SK-N-SH (cell line): ENCODE measurements around the gene SUFU. TPM values are rescaled to one million over a fixed set of nuclear protein-coding genes. Genes with fewer than 3 reads are reported as not detected.

Experiments used
- CTCF ChIA-PET: fragments of 300-600, 350-600 bp; formaldehyde crosslinking; extraction: SDS; loops from one replicate; lab custom pipeline; 2021; lab: Yijun Ruan, JAX
- POLR2A ChIA-PET: fragments of 350-600 bp; sonication (Branson Sonifier 250); formaldehyde crosslinking; extraction: SDS; loops from one replicate; lab custom pipeline; 2020; ENCODE audit warnings: antibody characterized with exemption, inconsistent platforms; lab: Yijun Ruan, JAX
- DNase-seq: peaks from one replicate; pipeline ENCODE4 v3.0.0; 2012
- H2AFZ ChIP-seq: fragments of 200-600 bp; sonication (generic); 2 replicates; pipeline ENCODE4 v1.8.1; 2016; ENCODE audit warnings: antibody characterized with exemption, mild to moderate bottlenecking, low read depth
- H3F3A ChIP-seq: fragments of 200-600 bp; sonication (generic); replicated peaks from 2 replicates; pipeline ENCODE3; 2016; ENCODE audit warnings: antibody characterized with exemption, mild to moderate bottlenecking; ENCODE audit not compliant: insufficient read depth
- H3K27ac ChIP-seq, 2 experiments: fragments of 200-500 bp in 1 of 2; fragments of 200-600 bp in 1 of 2; sonication (Bioruptor generic) in 1 of 2; sonication (generic), shearing (Covaris generic) in 1 of 2; 2 replicates each; pipeline versions ENCODE4 v1.5.1 to v1.6.1; 2014 to 2016; ENCODE audit warnings: low read depth in 2 of 2, inconsistent platforms in 1 of 2, low read length in 1 of 2, mild to moderate bottlenecking in 1 of 2, mixed read lengths in 1 of 2
- H3K27me3 ChIP-seq: fragments of 200-600 bp; sonication (generic), shearing (Covaris generic); 2 replicates; pipeline ENCODE4 v1.6.1; 2016; ENCODE audit warnings: mixed run types; ENCODE audit not compliant: insufficient read depth
- H3K36me3 ChIP-seq, 2 experiments: fragments of 200-500 bp in 1 of 2; fragments of 200-600 bp in 1 of 2; sonication (Bioruptor generic) in 1 of 2; sonication (generic) in 1 of 2; replicated peaks in 1 of 2; 2 replicates each; pipeline versions ENCODE3 to v1.5.1; 2014 to 2016; ENCODE audit warnings: low read length in 1 of 2, mild to moderate bottlenecking in 1 of 2; ENCODE audit not compliant: insufficient read depth in 2 of 2, control insufficient read depth in 1 of 2
- H3K4me1 ChIP-seq, 2 experiments: fragments of 200-500 bp in 1 of 2; fragments of 200-600 bp in 1 of 2; sonication (Bioruptor generic) in 1 of 2; sonication (generic), shearing (Covaris generic) in 1 of 2; 2 replicates each; pipeline versions ENCODE4 v1.5.1 to v1.6.1; 2014 to 2016; ENCODE audit warnings: low read depth in 1 of 2, low read length in 1 of 2, mixed run types in 1 of 2; ENCODE audit not compliant: insufficient read depth in 2 of 2, control insufficient read depth in 1 of 2
- H3K4me2 ChIP-seq: fragments of 200-600 bp; sonication (generic), shearing (Covaris generic); 2 replicates; pipeline ENCODE4 v1.6.1; 2017; ENCODE audit warnings: mixed run types
- H3K4me3 ChIP-seq, 2 experiments: fragments of 200-500 bp in 1 of 2; fragments of 200-600 bp in 1 of 2; sonication (Bioruptor generic) in 1 of 2; sonication (generic), shearing (Covaris generic) in 1 of 2; 2 replicates each; pipeline versions ENCODE4 v1.5.1 to v1.8.1; 2014 to 2016; ENCODE audit warnings: low read depth in 2 of 2, inconsistent platforms in 1 of 2, low read length in 1 of 2, mild to moderate bottlenecking in 1 of 2, mixed read lengths in 1 of 2, moderate library complexity in 1 of 2
- H3K79me2 ChIP-seq: fragments of 200-600 bp; sonication (generic); 2 replicates; pipeline ENCODE4 v1.8.1; 2017; ENCODE audit warnings: mild to moderate bottlenecking; ENCODE audit not compliant: insufficient read depth
- H3K9ac ChIP-seq: fragments of 200-600 bp; sonication (generic); 2 replicates; pipeline ENCODE4 v1.6.1; 2017; ENCODE audit warnings: mixed run types
- H3K9me2 ChIP-seq: fragments of 200-600 bp; sonication (generic); 2 replicates; pipeline ENCODE4 v1.6.1; 2017; ENCODE audit warnings: mixed run types
- H3K9me3 ChIP-seq: fragments of 200-600 bp; sonication (generic); 2 replicates; pipeline ENCODE4 v1.6.1; 2017; ENCODE audit warnings: mixed run types, mild to moderate bottlenecking, moderate library complexity
- H4K20me1 ChIP-seq: fragments of 200-600 bp; sonication (generic); 2 replicates; pipeline ENCODE4 v1.6.1; 2017; ENCODE audit warnings: mild to moderate bottlenecking, mixed run types; ENCODE audit not compliant: insufficient read depth
- CTCF ChIP-seq: fragments of 200-600 bp; sonication (generic); IDR thresholded peaks from 2 replicates; pipeline ENCODE4 v1.6.1; 2017; ENCODE audit warnings: antibody characterized with exemption, mild to moderate bottlenecking, moderate library complexity
- FOSL2 ChIP-seq: IDR thresholded peaks from 2 replicates; pipeline ENCODE4 v1.4.0; 2012; ENCODE audit warnings: low read depth, mild to moderate bottlenecking, moderate library complexity, borderline replicate concordance
- MEF2A ChIP-seq: IDR thresholded peaks from 2 replicates; pipeline ENCODE4 v1.4.0; 2012; ENCODE audit warnings: low read depth, borderline replicate concordance
- PBX3 ChIP-seq: IDR thresholded peaks from 2 replicates; pipeline ENCODE4; 2012
- POLR2AphosphoS5 ChIP-seq: IDR thresholded peaks from 2 replicates; pipeline ENCODE4 v1.6.1; 2012; ENCODE audit warnings: low read depth, low read length
- REST ChIP-seq: IDR thresholded peaks from 2 replicates; pipeline ENCODE4 v1.6.1; 2012; ENCODE audit warnings: mild to moderate bottlenecking, low read depth, low read length, moderate library complexity
- RFX5 ChIP-seq: IDR thresholded peaks from 2 replicates; pipeline ENCODE4 v1.6.1; 2012; ENCODE audit warnings: mild to moderate bottlenecking, improper control_type of control experiment, low read length
- SMC3 ChIP-seq: IDR thresholded peaks from 2 replicates; pipeline ENCODE4 v1.6.1; 2012; ENCODE audit warnings: low read depth, low read length, improper control_type of control experiment
- TEAD4 ChIP-seq: IDR thresholded peaks from 2 replicates; pipeline ENCODE4 v1.4.0; 2012; ENCODE audit warnings: mild to moderate bottlenecking, borderline replicate concordance; ENCODE audit not compliant: insufficient read depth
- YY1 ChIP-seq: IDR thresholded peaks from 2 replicates; pipeline ENCODE4 v1.4.0; 2012; ENCODE audit warnings: low read depth, mild to moderate bottlenecking
- WGBS: methylation state at CpG from one replicate; pipeline ENCODE4 v1.1.6; 2017; ENCODE audit warnings: low lambda C conversion rate; 5-methylcytosine and 5-hydroxymethylcytosine counted together
- polyA plus RNA-seq, 3 experiments: library from polyadenylated mRNA; depleted of rRNA; stranded (reverse); fragments of >200 nt; gene quantifications; 2 replicates each; pipeline ENCODE4 v1.2.3, GENCODE V29; 2012

SUFU gene
- polyA plus RNA-seq, 1 of the 3 experiments (the other 2 are of a cell fraction): 5.7 TPM

GRCh38 chr10:102610441-102610887 is 106.7 kb downstream of the SUFU start:
- POLR2A ChIA-PET: no interaction called here
- no peak overlapping the region for H3K4me3 ChIP-seq
- H3K9me2 ChIP-seq: no peaks in the 10 kb centered on the region
- H3K9me3 ChIP-seq: no peaks in the 10 kb centered on the region
- H3K9ac ChIP-seq: no peak overlapping the region
- TF ChIP-seq REST (no peak), POLR2AphosphoS5 (no peak), FOSL2 (no peak), PBX3 (0 out of 2 replicates have a peak, but pooled peaks have one; percentile 15), CTCF (no peak)
- TF ChIP-seq, all 33 proteins: peak for 1
- Histone ChIP-seq H3K4me2 (no peak overlapping the region), H3F3A (peaks cover 3% of the 10 kb centered on the region), H3K4me1 (peaks cover 8 to 11% of the 10 kb centered on the region in 2 experiments; a peak in 2 of 4 replicates), H3K36me3 (no peaks in the 10 kb centered on the region), H4K20me1 (no peaks in the 10 kb centered on the region), H3K27me3 (no peaks in the 10 kb centered on the region), H2AFZ (no peak overlapping the region), H3K27ac (no peak overlapping the region), H3K79me2 (no peaks in the 10 kb centered on the region)
- DNase-seq: no peak
- 90% methylated on average over 10 of the region's 10 CpGs for WGBS
- CTCF ChIA-PET: interaction anchor here (1.0 kb wide), 1 partner anchor 12 kb away, joined by 3 read pairs; no protein-coding TSS in a partner anchor

- POLR2A ChIA-PET: no interaction called here
- no peak overlapping the region for H3K4me2 ChIP-seq
- no peaks in the 10 kb centered on the region for H3K27me3 ChIP-seq
- no peaks in the 10 kb centered on the region for H3K9me3 ChIP-seq
- H3K36me3 ChIP-seq: peaks cover 0 to 2% of the 10 kb centered on the region in 2 experiments
- H2AFZ ChIP-seq: no peak overlapping the region
- no peaks in the 10 kb centered on the region for H3F3A ChIP-seq
- no peak overlapping the region for H3K4me3 ChIP-seq
- peaks cover 0 to 23% of the 10 kb centered on the region in 2 experiments; a peak in 1 of 4 replicates for H3K4me1 ChIP-seq
- H3K9ac ChIP-seq: no peak overlapping the region
- no peaks in the 10 kb centered on the region for H3K79me2 ChIP-seq
- H3K27ac ChIP-seq: no peak overlapping the region
- no peaks in the 10 kb centered on the region for H4K20me1 ChIP-seq
- CTCF ChIA-PET: interaction anchor here (0.8 to 1.7 kb wide), 5 partner anchors 11 to 260 kb away, joined by 3 to 5 read pairs (median 4); no protein-coding TSS in a partner anchor
- DNase-seq: no peak
- H3K9me2 ChIP-seq: no peaks in the 10 kb centered on the region
- WGBS: 69% methylated on average over 3 of the region's 4 CpGs
- no peak for TF ChIP-seq YY1
- TF ChIP-seq MEF2A: no peak
- no peak for TF ChIP-seq SMC3
- peak; percentile 44; the same call in 1 of the 2 replicates for TF ChIP-seq FOSL2
- no peak for TF ChIP-seq TEAD4
- TF ChIP-seq REST: no peak
- no peak for TF ChIP-seq RFX5
Measured at GRCh38 chr10:102611514-102612087, 107.8 kb downstream of the SUFU start.
